ENCODE data around the gene TGFBR1. TPM values are rescaled to one million over a fixed set of nuclear protein-coding genes. Genes with fewer than 3 reads are reported as not detected.

Gene TGFBR1
- total RNA-seq, 2 donors from 2014 or later, result 74.8 to 75.6 TPM

DNA sequence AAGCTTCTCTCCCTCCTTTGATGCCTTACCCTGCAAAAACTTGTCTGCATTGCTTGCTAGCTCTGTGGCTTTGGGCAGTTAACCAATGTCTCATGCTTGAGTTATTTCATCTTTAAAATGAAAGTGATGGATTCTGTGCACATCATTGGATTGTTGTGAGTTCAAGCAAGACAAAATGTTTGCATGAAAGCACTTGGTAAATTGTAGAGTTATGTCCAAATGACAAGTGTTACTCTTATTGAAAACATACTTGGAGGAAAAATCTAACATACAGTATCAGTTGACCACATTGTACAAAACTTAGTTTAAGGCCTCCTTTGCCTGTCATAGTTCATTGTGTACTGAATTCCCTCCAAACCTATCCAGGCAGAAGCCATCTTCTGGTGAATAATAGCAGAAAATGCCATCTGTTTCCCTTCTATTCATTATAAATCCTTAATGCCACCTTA is 30.0 kb downstream of the TGFBR1 start:
- H3K4me3 ChIP-seq (ENCODE audit: low read length), result no peak overlapping the region
- no peak overlapping the region for H3K27ac ChIP-seq (ENCODE audit: low read depth, low read length)
- H3K9me3 ChIP-seq (ENCODE audit: control insufficient read depth, low read length), result no peaks in the 10 kb centered on the region
- H3K36me3 ChIP-seq (ENCODE audit: control insufficient read depth, insufficient read depth, low read length), result peaks cover 73% of the 10 kb centered on the region
- Mint-ChIP-seq H3K27ac (no peak overlapping the region), H3K36me3 (ENCODE audit: low read depth) (peaks cover 50% of the 10 kb centered on the region), H3K27me3 (ENCODE audit: insufficient read depth) (no peaks in the 10 kb centered on the region), H3K4me1 (no peaks in the 10 kb centered on the region), H3K4me3 (no peak overlapping the region), H3K9me3 (no peaks in the 10 kb centered on the region)
- H3K27me3 ChIP-seq (ENCODE audit: control insufficient read depth, insufficient read depth, low read length, poor library complexity, severe bottlenecking), result no peaks in the 10 kb centered on the region
- H3K9ac ChIP-seq (ENCODE audit: extremely low read depth, low read length, poor library complexity, severe bottlenecking), result no peak overlapping the region
- TF ChIP-seq CTCF (conservative IDR thresholded peaks at IDR 0.05), result no peak
- no peaks in the 10 kb centered on the region for H3K4me1 ChIP-seq (ENCODE audit: control insufficient read depth, insufficient read depth, low read length)
- DNase-seq, result no peak

DNA sequence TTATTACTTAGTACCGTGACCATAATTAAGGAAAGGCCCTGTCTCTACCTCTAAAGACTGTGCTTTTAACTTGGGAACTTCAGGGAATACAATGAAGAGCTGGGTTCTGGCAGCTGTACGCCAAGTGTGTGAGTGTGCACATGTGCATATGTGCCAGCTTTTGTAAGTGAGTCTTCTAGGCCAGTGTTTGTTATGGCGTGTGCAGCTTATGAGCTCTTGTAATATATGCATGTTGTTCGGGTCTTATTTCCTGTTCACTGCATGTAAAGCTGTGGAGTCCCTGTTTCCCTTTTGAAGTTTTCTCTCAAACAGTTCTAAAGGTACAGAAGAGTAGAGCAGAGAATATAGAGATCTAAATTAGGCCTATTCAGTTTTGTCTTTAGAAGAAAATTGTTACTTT is 30.5 kb downstream of the TGFBR1 start:
- no peaks in the 10 kb centered on the region for H3K9me3 Mint-ChIP-seq

GRCh38 chr9:99137225-99137624 is 32.3 kb downstream of the TGFBR1 start:
- Mint-ChIP-seq H3K4me3 (no peak overlapping the region), H3K9me3 (no peaks in the 10 kb centered on the region), H3K27ac (no peak overlapping the region), H3K27me3 (ENCODE audit: insufficient read depth) (no peaks in the 10 kb centered on the region), H3K4me1 (peaks cover 8% of the 10 kb centered on the region), H3K36me3 (ENCODE audit: low read depth) (peaks cover 48% of the 10 kb centered on the region)
- WGBS, 2 experiments (ENCODE audit: insufficient coverage in 1 of 2, insufficient read length in 1 of 2), result 94 to 95% methylated on average over 3 of the region's 3 CpGs
- Histone ChIP-seq H3K4me3 (ENCODE audit: low read length) (no peak overlapping the region), H3K27me3 (ENCODE audit: control insufficient read depth, insufficient read depth, low read length, poor library complexity, severe bottlenecking) (no peaks in the 10 kb centered on the region), H3K9ac (ENCODE audit: extremely low read depth, low read length, poor library complexity, severe bottlenecking) (no peak overlapping the region), H3K4me1 (ENCODE audit: control insufficient read depth, insufficient read depth, low read length) (no peaks in the 10 kb centered on the region), H3K27ac (ENCODE audit: low read depth, low read length) (no peak overlapping the region), H3K36me3 (ENCODE audit: control insufficient read depth, insufficient read depth, low read length) (peaks cover 69% of the 10 kb centered on the region), H3K9me3 (ENCODE audit: control insufficient read depth, low read length) (no peaks in the 10 kb centered on the region)
- no peak for TF ChIP-seq CTCF (conservative IDR thresholded peaks at IDR 0.05)
- DNase-seq, result no peak

More for the DNA sequence above, 30.5 kb downstream of the TGFBR1 start:
- no peaks in the 10 kb centered on the region for H3K9me3 ChIP-seq (ENCODE audit: control insufficient read depth, low read length)
- no peak overlapping the region for H3K9ac ChIP-seq (ENCODE audit: extremely low read depth, low read length, poor library complexity, severe bottlenecking)
- no peak for TF ChIP-seq CTCF (conservative IDR thresholded peaks at IDR 0.05)
- H3K27ac ChIP-seq (ENCODE audit: low read depth, low read length), result no peak overlapping the region
- Mint-ChIP-seq H3K36me3 (ENCODE audit: low read depth) (peaks cover 52% of the 10 kb centered on the region), H3K27me3 (ENCODE audit: insufficient read depth) (no peaks in the 10 kb centered on the region), H3K4me1 (peaks cover 2% of the 10 kb centered on the region), H3K27ac (no peak overlapping the region), H3K4me3 (no peak overlapping the region)
- no peak for DNase-seq
- no peaks in the 10 kb centered on the region for H3K4me1 ChIP-seq (ENCODE audit: control insufficient read depth, insufficient read depth, low read length)
- H3K36me3 ChIP-seq (ENCODE audit: control insufficient read depth, insufficient read depth, low read length), result peaks cover 70% of the 10 kb centered on the region
- no peaks in the 10 kb centered on the region for H3K27me3 ChIP-seq (ENCODE audit: control insufficient read depth, insufficient read depth, low read length, poor library complexity, severe bottlenecking)
- H3K4me3 ChIP-seq (ENCODE audit: low read length), result no peak overlapping the region
- 89 to 95% methylated on average over 1 to 4 of the region's 4 CpGs for WGBS, 2 experiments (ENCODE audit: insufficient coverage in 1 of 2, insufficient read length in 1 of 2)

All from endodermal cell (in vitro differentiated cells).